ENCODE results near the gene DCLK2. TPM values are rescaled to one million over a fixed set of nuclear protein-coding genes. Genes with fewer than 3 reads are reported as not detected.

DCLK2 gene
- polyA plus RNA-seq, 1 of the 3 experiments (the other 2 are of a cell fraction): 10.1 TPM

DNA sequence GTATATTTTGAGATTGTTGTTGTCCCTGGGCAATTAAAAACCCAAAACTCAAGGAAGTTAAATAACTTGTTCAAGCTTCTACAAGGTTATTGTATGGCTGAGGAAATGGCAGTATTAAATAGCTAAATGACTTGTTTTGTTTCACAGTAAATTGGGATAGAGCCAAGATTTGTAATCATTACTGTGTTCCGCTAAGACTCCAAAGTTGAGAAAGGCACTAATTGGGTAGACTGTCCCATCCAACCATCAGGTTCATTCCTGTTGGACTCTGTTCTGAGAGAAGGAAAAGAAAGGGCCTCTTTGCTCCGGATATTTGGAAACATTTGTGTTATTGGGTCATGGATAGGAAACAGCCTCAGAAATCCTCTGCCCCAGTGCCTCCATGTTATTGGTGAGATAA, 82.2 kb downstream of the DCLK2 start:
- no peaks in the 10 kb centered on the region for H3K27me3 ChIP-seq (ENCODE audit: insufficient read depth)
- H3K4me1 ChIP-seq (ENCODE audit: control insufficient read depth in 1 of 2, insufficient read depth in 2 of 2, low read depth in 1 of 2, low read length in 1 of 2): peaks cover 8 to 9% of the 10 kb centered on the region in 2 experiments; a peak in 3 of 4 replicates
- H3K9me3 ChIP-seq: no peaks in the 10 kb centered on the region
- POLR2A ChIA-PET: no interaction called here
- H3K4me2 ChIP-seq: no peak overlapping the region
- no peak for DNase-seq
- WGBS (ENCODE audit: low lambda C conversion rate): 73% methylated on average over 2 of the region's 2 CpGs
- CTCF ChIA-PET: no interaction called here
- H3K4me3 ChIP-seq (ENCODE audit: low read depth in 2 of 2, low read length in 1 of 2): no peak overlapping the region
- peaks cover 0 to 11% of the 10 kb centered on the region in 2 experiments for H3K36me3 ChIP-seq (replicated peaks in 1 of 2; ENCODE audit: control insufficient read depth in 1 of 2, insufficient read depth in 2 of 2, low read length in 1 of 2)
- H3K79me2 ChIP-seq (ENCODE audit: insufficient read depth): peaks cover 73% of the 10 kb centered on the region
- no peak overlapping the region for H2AFZ ChIP-seq (ENCODE audit: low read depth)
- H3F3A ChIP-seq (replicated peaks; ENCODE audit: insufficient read depth): peaks cover 16% of the 10 kb centered on the region
- no peak for TF ChIP-seq TEAD4 (IDR thresholded peaks at IDR 0.05; ENCODE audit: borderline replicate concordance, insufficient read depth)
- TF ChIP-seq RXRA (IDR thresholded peaks at IDR 0.05; ENCODE audit: borderline replicate concordance, low read depth): no peak
- TF ChIP-seq TAF1 (IDR thresholded peaks at IDR 0.05; ENCODE audit: borderline replicate concordance, low read depth, low read length): no peak
- TF ChIP-seq IRF3 (IDR thresholded peaks at IDR 0.05; ENCODE audit: low read depth, low read length): no peak
- no peaks in the 10 kb centered on the region for H3K9me2 ChIP-seq
- H3K9ac ChIP-seq: no peak overlapping the region
- peak overlapping the region in 1 of 2 experiments; percentile 23; a peak in 1 of 4 replicates for H3K27ac ChIP-seq (ENCODE audit: low read depth in 2 of 2, low read length in 1 of 2)
- no peaks in the 10 kb centered on the region for H4K20me1 ChIP-seq (ENCODE audit: insufficient read depth)

DNA sequence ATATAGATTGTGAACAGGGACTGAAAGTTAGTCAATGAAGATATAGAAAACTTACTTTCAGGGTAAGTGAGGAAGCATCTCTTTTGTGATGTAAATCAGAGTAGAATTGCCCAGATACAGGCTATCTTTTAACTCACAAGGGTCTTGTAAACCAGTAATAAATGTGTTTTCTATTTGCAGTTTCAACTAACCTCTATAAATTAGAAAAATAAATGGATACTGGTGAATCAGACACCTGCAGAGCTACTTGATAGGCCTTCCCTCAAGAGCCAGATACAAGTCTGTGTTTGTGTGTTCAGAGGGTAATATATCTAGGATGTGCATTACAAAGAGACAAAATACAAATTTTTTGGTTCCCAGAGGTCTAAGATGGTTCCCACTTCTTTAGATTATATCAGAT, 82.9 kb downstream of the DCLK2 start:
- POLR2A ChIA-PET: no interaction called here
- H3K9me3 ChIP-seq: no peaks in the 10 kb centered on the region
- H3K79me2 ChIP-seq (ENCODE audit: insufficient read depth): peaks cover 68% of the 10 kb centered on the region

More for the DNA sequence above, 82.9 kb downstream of the DCLK2 start:
- peak overlapping the region in 1 of 2 experiments; percentile 39; a peak in 1 of 4 replicates for H3K27ac ChIP-seq (ENCODE audit: low read depth in 2 of 2, low read length in 1 of 2)
- no peaks in the 10 kb centered on the region for H3K27me3 ChIP-seq (ENCODE audit: insufficient read depth)
- CTCF ChIA-PET: no interaction called here
- H3F3A ChIP-seq (replicated peaks; ENCODE audit: insufficient read depth): peaks cover 16% of the 10 kb centered on the region
- no peak overlapping the region for H2AFZ ChIP-seq (ENCODE audit: low read depth)
- peaks cover 4 to 9% of the 10 kb centered on the region in 2 experiments; a peak in 3 of 4 replicates for H3K4me1 ChIP-seq (ENCODE audit: control insufficient read depth in 1 of 2, insufficient read depth in 2 of 2, low read depth in 1 of 2, low read length in 1 of 2)
- H3K9ac ChIP-seq: no peak overlapping the region
- no peaks in the 10 kb centered on the region for H3K9me2 ChIP-seq
- H4K20me1 ChIP-seq (ENCODE audit: insufficient read depth): no peaks in the 10 kb centered on the region
- no peak overlapping the region for H3K4me3 ChIP-seq (ENCODE audit: low read depth in 2 of 2, low read length in 1 of 2)
- peaks cover 0 to 11% of the 10 kb centered on the region in 2 experiments for H3K36me3 ChIP-seq (replicated peaks in 1 of 2; ENCODE audit: control insufficient read depth in 1 of 2, insufficient read depth in 2 of 2, low read length in 1 of 2)
- TF ChIP-seq CTCF (IDR thresholded peaks at IDR 0.05) (no peak), NFIC (IDR thresholded peaks at IDR 0.05; ENCODE audit: borderline replicate concordance) (no peak), FOXM1 (IDR thresholded peaks at IDR 0.05; ENCODE audit: low read depth) (no peak), ZBTB33 (IDR thresholded peaks at IDR 0.05; ENCODE audit: borderline replicate concordance, low read depth) (no peak), RXRA (IDR thresholded peaks at IDR 0.05; ENCODE audit: borderline replicate concordance, low read depth) (no peak), USF2 (IDR thresholded peaks at IDR 0.05; ENCODE audit: borderline replicate concordance, low read depth, low read length) (no peak), NRF1 (IDR thresholded peaks at IDR 0.05; ENCODE audit: low read depth, low read length) (no peak), CHD2 (IDR thresholded peaks at IDR 0.05; ENCODE audit: low read length, partially characterized antibody) (no peak), ELF1 (IDR thresholded peaks at IDR 0.05) (no peak), POLR2AphosphoS5 (IDR thresholded peaks at IDR 0.05; ENCODE audit: low read depth, low read length) (no peak), IRF3 (IDR thresholded peaks at IDR 0.05; ENCODE audit: low read depth, low read length) (no peak), RFX5 (IDR thresholded peaks at IDR 0.05; ENCODE audit: low read length) (no peak), EZH2phosphoT487 (IDR thresholded peaks at IDR 0.05; ENCODE audit: borderline replicate concordance, low read depth) (no peak)
- TF ChIP-seq, protein P1, sequence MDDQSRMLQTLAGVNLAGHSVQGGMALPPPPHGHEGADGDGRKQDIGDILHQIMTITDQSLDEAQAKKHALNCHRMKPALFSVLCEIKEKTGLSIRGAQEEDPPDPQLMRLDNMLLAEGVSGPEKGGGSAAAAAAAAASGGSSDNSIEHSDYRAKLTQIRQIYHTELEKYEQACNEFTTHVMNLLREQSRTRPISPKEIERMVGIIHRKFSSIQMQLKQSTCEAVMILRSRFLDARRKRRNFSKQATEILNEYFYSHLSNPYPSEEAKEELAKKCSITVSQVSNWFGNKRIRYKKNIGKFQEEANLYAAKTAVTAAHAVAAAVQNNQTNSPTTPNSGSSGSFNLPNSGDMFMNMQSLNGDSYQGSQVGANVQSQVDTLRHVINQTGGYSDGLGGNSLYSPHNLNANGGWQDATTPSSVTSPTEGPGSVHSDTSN (IDR thresholded peaks at IDR 0.05): no peak
- no peak for DNase-seq
- H3K4me2 ChIP-seq: no peak overlapping the region

Data from SK-N-SH (cell line).